Transverse colon (tissue), 4 donors: ENCODE data around the gene TDRD10. TPM values are rescaled to one million over a fixed set of nuclear protein-coding genes. Genes with fewer than 3 reads are reported as not detected.

Source experiments
- DNase-seq: peaks from one replicate; pipeline ENCODE4 v3.0.0-alpha.2; 2019
- H3K27ac ChIP-seq, 4 donors: fragments of 200-600 bp; sonication (generic); 2 replicates each; pipeline ENCODE4 v1.5.1; 2016 to 2018; ENCODE audit warnings: inconsistent platforms in 4 of 4
- H3K27me3 ChIP-seq: fragments of 200-600 bp; sonication (generic); 2 replicates; pipeline ENCODE4 v1.5.1; 2017; ENCODE audit warnings: inconsistent platforms
- H3K36me3 ChIP-seq, 4 donors: fragments of 200-600 bp; sonication (generic); 2 replicates each; pipeline ENCODE4 v1.5.1; 2017 to 2019; ENCODE audit warnings: inconsistent platforms in 4 of 4
- H3K4me1 ChIP-seq, 4 donors: fragments of 200-600 bp; sonication (generic); 2 replicates each; pipeline ENCODE4 v1.5.1; 2017 to 2020; ENCODE audit warnings: inconsistent platforms in 4 of 4
- H3K4me3 ChIP-seq, 4 donors: fragments of 200-600 bp; sonication (generic); 1 replicate in 1 of 4; 2 replicates in 3 of 4; pipeline versions ENCODE4 v1.5.1 to v1.6.1; 2017 to 2019; ENCODE audit warnings: inconsistent platforms in 4 of 4
- H3K9me3 ChIP-seq, 2 donors: fragments of 200-600 bp; sonication (generic); 2 replicates each; pipeline ENCODE4 v1.5.1; 2017 to 2019; ENCODE audit warnings: inconsistent platforms in 2 of 2
- EP300 ChIP-seq: sonication (generic); formaldehyde crosslinking; IDR thresholded peaks from one replicate; pipeline ENCODE4 v1.6.1; 2017; ENCODE audit warnings: antibody characterized with exemption, low read depth
- POLR2A ChIP-seq: fragments of 450-650 bp; IDR thresholded peaks from one replicate; pipeline ENCODE4 v1.6.1; 2016; ENCODE audit warnings: antibody characterized with exemption, mild to moderate bottlenecking, moderate library complexity
- POLR2AphosphoS5 ChIP-seq, 3 donors: sonication (generic); formaldehyde crosslinking; IDR thresholded peaks; one replicate each; pipeline ENCODE4 v1.6.1; 2016; ENCODE audit warnings: antibody characterized with exemption in 3 of 3
- WGBS, 2 donors: methylation state at CpG; one replicate each; pipeline ENCODE4 v1.1.5; 2018; ENCODE audit warnings: low coverage in 1 of 2; 5-methylcytosine and 5-hydroxymethylcytosine counted together
- in situ Hi-C, 4 donors: fragments of 200-750 bp; cut with MboI; loops; one replicate each; pipeline versions ENCODE4 v1.15.0 to v1.15.1; 2017; ENCODE audit warnings: low sequenced_read_pairs in 3 of 4, low pct_ligation_motif_present in 1 of 4, low pct_unique_long_range_greater_than_20kb in 1 of 4
- intact Hi-C: fragments of 100-400 bp; cut with DNase I; formaldehyde crosslinking; loops from one replicate; pipeline ENCODE4 v1.15.1; 2023; ENCODE audit warnings: low total_unique reads
- total RNA-seq, 4 donors: library from RNA; depleted of rRNA; stranded (reverse); fragments of >200 nt; gene quantifications; one replicate each; pipeline ENCODE4 v1.1.0, GENCODE V29; 2016
- TF ChIP-seq, protein P1 (sequence below), 5 experiments: fragments of 200-600 bp in 3 of 5; fragments of 450-650 bp in 2 of 5; sonication (generic) in 3 of 5; IDR thresholded peaks; 1 replicate in 2 of 5; 2 replicates in 3 of 5; pipeline ENCODE4 v1.5.1; 2016 to 2017; ENCODE audit warnings: antibody characterized with exemption in 5 of 5, inconsistent platforms in 3 of 5, mild to moderate bottlenecking in 2 of 5, moderate library complexity in 1 of 5

Gene TDRD10
- total RNA-seq, 4 donors from 2014 or later: 0.96 to 3.3 TPM; not detected in 2

DNA sequence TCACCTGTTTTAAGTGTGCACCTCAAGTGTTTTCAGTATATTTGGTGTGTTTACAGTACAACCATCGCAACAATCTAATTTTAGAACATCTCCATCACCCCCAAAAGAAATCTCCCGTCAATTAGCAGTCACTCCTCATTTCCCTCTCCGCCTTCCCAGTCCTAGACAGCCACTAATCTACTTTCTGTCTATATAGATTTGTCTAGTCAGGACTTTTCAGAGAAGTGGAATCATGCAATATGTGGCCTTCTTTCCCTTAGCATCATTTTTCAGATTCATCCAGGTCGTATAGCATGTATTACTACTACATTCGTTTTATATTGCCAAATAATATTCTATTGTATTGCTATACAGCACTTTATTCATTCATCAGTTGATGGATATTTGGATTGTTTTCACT, 1.9 kb downstream of the TDRD10 start:
- WGBS, 2 donors: 72 to 80% methylated on average over 5 of the region's 5 CpGs
- H3K27me3 ChIP-seq: peaks cover 61% of the 10 kb centered on the region
- H3K27ac ChIP-seq: no peak overlapping the region
- no peak for DNase-seq
- intact Hi-C loops: no loop called here
- peaks cover 3 to 18% (median 9%) of the 10 kb centered on the region in 4 donors for H3K4me1 ChIP-seq
- no peaks in the 10 kb centered on the region for H3K9me3 ChIP-seq
- TF ChIP-seq POLR2A: no peak
- H3K36me3 ChIP-seq: no peaks in the 10 kb centered on the region
- no peak overlapping the region for H3K4me3 ChIP-seq
- in situ Hi-C loops: no loop called here

DNA sequence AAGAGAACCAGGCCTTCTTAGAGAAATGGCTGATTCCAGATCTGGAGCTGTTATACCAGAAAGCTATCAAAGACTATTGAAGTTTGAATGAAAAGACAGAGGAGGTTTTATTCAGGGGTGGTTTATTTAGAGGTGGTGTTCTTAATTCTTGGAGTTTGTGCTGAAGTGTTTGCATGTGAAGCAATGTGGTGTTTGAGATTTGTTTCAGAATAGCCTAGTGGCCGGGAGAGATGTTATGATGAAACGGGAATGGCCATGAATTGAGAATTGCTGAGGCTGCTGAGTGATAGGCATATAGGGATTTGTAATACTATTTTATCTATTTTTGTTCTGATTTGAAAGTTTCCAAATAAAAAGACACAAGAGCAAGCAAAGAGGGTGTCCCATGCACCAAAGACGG, 10.7 kb downstream of the TDRD10 start:
- no peaks in the 10 kb centered on the region for H3K36me3 ChIP-seq
- DNase-seq: no peak
- TF ChIP-seq, protein P1, sequence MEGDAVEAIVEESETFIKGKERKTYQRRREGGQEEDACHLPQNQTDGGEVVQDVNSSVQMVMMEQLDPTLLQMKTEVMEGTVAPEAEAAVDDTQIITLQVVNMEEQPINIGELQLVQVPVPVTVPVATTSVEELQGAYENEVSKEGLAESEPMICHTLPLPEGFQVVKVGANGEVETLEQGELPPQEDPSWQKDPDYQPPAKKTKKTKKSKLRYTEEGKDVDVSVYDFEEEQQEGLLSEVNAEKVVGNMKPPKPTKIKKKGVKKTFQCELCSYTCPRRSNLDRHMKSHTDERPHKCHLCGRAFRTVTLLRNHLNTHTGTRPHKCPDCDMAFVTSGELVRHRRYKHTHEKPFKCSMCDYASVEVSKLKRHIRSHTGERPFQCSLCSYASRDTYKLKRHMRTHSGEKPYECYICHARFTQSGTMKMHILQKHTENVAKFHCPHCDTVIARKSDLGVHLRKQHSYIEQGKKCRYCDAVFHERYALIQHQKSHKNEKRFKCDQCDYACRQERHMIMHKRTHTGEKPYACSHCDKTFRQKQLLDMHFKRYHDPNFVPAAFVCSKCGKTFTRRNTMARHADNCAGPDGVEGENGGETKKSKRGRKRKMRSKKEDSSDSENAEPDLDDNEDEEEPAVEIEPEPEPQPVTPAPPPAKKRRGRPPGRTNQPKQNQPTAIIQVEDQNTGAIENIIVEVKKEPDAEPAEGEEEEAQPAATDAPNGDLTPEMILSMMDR (IDR thresholded peaks at IDR 0.05): no peak
- no peak for TF ChIP-seq POLR2AphosphoS5 (IDR thresholded peaks at IDR 0.05)
- no peak for TF ChIP-seq POLR2A
- TF ChIP-seq EP300: no peak
- no peaks in the 10 kb centered on the region for H3K4me1 ChIP-seq
- no peaks in the 10 kb centered on the region for H3K9me3 ChIP-seq
- in situ Hi-C loops: no loop called here
- H3K27ac ChIP-seq: no peak overlapping the region
- peaks cover 6% of the 10 kb centered on the region for H3K27me3 ChIP-seq
- WGBS, 2 donors: 86 to 89% methylated on average over 3 of the region's 3 CpGs
- H3K4me3 ChIP-seq: no peak overlapping the region
- intact Hi-C loops: no loop called here

DNA sequence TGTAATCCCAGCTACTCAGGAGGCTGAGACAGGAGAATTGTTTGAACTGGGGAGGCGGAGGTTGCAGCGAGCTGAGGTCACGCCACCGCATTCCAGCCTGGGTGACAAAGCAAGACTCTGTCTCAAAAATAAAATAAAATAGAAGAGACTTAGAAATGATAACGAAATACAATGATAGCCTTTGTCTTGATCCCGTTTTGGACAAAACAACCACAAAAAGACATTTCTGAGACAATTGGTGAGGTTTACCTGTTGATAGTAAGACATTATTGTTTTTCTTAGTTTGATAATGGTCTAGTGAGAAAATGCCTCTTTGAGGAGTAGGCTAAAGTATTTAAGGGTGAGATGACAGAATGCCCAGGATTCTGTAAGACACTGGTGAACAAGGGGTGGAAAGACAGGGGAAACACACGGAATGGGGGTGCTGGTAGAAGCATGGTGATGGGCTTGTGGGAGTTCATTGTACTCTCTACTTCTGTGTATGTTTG, 12.1 kb downstream of the TDRD10 start:
- WGBS, 2 donors: 84 to 91% methylated on average over 7 of the region's 7 CpGs
- no peaks in the 10 kb centered on the region for H3K9me3 ChIP-seq
- in situ Hi-C loops: no loop called here
- no peak overlapping the region for H3K27ac ChIP-seq
- H3K27me3 ChIP-seq: peaks cover 3% of the 10 kb centered on the region
- intact Hi-C loops: no loop called here
- no peak for DNase-seq
- H3K4me1 ChIP-seq: no peaks in the 10 kb centered on the region
- no peaks in the 10 kb centered on the region for H3K36me3 ChIP-seq
- no peak overlapping the region for H3K4me3 ChIP-seq
- TF ChIP-seq EP300 (no peak), POLR2AphosphoS5 (IDR thresholded peaks at IDR 0.05) (no peak), POLR2A (no peak)
- TF ChIP-seq, protein P1 (IDR thresholded peaks at IDR 0.05): no peak

DNA sequence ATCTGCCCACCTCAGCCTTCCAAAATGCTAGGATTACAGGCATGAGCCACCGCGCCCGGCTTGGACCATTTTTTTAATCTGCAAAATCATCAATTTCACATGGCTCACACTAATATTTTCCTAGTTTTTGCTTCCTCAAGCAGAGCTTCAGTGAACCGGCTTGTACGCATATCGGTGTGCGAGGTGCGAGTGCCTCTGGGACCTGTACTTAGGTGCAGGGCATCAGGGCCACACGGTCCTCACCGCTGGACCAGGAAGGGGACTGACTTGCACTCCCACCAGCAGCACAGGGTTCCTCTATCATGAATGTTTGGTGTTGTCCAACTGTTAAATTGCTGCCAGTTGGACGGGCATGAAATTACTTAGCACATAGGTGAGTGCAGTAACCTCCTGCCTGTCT, 15.6 kb downstream of the TDRD10 start:
- Histone ChIP-seq H3K4me1 (no peaks in the 10 kb centered on the region), H3K36me3 (no peaks in the 10 kb centered on the region), H3K27ac (no peak overlapping the region), H3K27me3 (peaks cover 3% of the 10 kb centered on the region), H3K4me3 (no peak overlapping the region), H3K9me3 (no peaks in the 10 kb centered on the region)
- TF ChIP-seq, protein P1 (IDR thresholded peaks at IDR 0.05): no peak
- no peak for TF ChIP-seq EP300
- no peak for TF ChIP-seq POLR2A
- TF ChIP-seq POLR2AphosphoS5 (IDR thresholded peaks at IDR 0.05): no peak
- in situ Hi-C loops: no loop called here
- no peak for DNase-seq
- WGBS, 2 donors: 94 to 100% methylated on average over 3 to 11 of the region's 11 CpGs
- intact Hi-C loops: no loop called here

DNA sequence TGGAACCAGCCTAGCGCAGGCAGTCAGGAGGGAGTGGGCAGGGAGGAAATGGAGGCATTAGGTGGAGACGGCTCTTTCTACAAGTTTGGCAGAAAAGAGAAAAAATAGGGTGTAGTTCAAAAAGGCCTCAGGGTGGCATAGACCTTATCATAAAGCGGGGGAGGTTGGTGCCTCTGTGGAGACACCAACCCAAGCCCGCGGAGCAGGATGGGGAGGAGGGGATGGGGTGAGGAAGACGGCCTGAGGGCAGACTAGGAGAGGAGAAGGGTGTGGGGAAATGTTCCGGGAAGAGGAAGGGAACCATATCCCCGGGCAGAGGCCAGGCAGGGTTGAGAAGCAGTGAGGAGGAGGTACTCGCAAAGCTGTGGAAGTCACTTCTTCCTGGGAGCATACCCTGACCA, 17.6 kb downstream of the TDRD10 start:
- Histone ChIP-seq H3K27ac (peak overlapping the region in 3 of 4 donors; percentile 25 to 32 (median 25)), H3K4me3 (no peak overlapping the region), H3K4me1 (no peaks in the 10 kb centered on the region), H3K27me3 (no peaks in the 10 kb centered on the region), H3K36me3 (no peaks in the 10 kb centered on the region), H3K9me3 (peaks cover 0 to 3% of the 10 kb centered on the region in 2 donors)
- intact Hi-C loops (no loop called here), in situ Hi-C loops (no loop called here)
- no peak for TF ChIP-seq EP300
- TF ChIP-seq POLR2AphosphoS5 (IDR thresholded peaks at IDR 0.05): no peak
- TF ChIP-seq, protein P1 (IDR thresholded peaks at IDR 0.05): no peak
- no peak for TF ChIP-seq POLR2A
- no peak for DNase-seq
- whole genome bisulfite sequencing, 2 donors: 75 to 79% methylated on average over 5 to 9 of the region's 9 CpGs
